HCT116 (cell line): ENCODE results near the gene CATSPERB. TPM values are rescaled to one million over a fixed set of nuclear protein-coding genes. Genes with fewer than 3 reads are reported as not detected.

ENCODE experiments used
- ATAC-seq: fragments of 200-7000 bp; cut with Tn5 transposase; 2 replicates; pipeline ENCODE4 v1.9.1; 2020; ENCODE audit warnings: mild to moderate bottlenecking, moderate library complexity
- BruUV-seq: library from RNA; stranded (reverse); fragments of 400-500 nt; replicated peaks from 2 replicates; lab custom pipeline; 2021; lab: Mats Ljungman, UMichigan
- CTCF ChIA-PET: fragments of 300-600 bp; sonication (Branson Sonifier 250); formaldehyde crosslinking; loops from one replicate; lab custom pipeline; 2021; ENCODE audit warnings: antibody characterized with exemption; lab: Charles Lee
- POLR2A ChIA-PET: fragments of 300-600, 350-600 bp; sonication (Branson Sonifier 250); formaldehyde crosslinking; loops from one replicate; lab custom pipeline; 2021; ENCODE audit warnings: antibody characterized with exemption; lab: Charles Lee
- RAD21 ChIA-PET, 2 experiments: fragments of 300-600 bp; sonication (Branson Sonifier 250); formaldehyde crosslinking; loops; one replicate each; lab custom pipeline; 2023; ENCODE audit warnings: low total read pairs in 2 of 2; ENCODE audit not compliant: uncharacterized antibody in 2 of 2, unreplicated experiment in 2 of 2, low non-redundant PET in 1 of 2; lab: Charles Lee
- DNase-seq: peaks from one replicate; pipeline ENCODE4 v3.0.0-alpha.2; 2010; ENCODE audit warnings: low read depth, low spot score
- H2AFZ ChIP-seq: fragments of 200-600 bp; shearing (Covaris generic), sonication (generic); 2 replicates; pipeline ENCODE4 v1.6.1; 2017; ENCODE audit warnings: low read depth, mixed run types, mixed read lengths, antibody characterized with exemption, low read length; ENCODE audit not compliant: poor library complexity, severe bottlenecking
- H3K27ac ChIP-seq: 2 replicates; pipeline ENCODE4 v1.5.1; 2012; ENCODE audit warnings: low read depth, low read length
- H3K27me3 ChIP-seq: fragments of 200-600 bp; sonication (generic); 2 replicates; pipeline ENCODE4 v1.6.1; 2016; ENCODE audit warnings: mixed run types, low read length, mixed read lengths; ENCODE audit not compliant: insufficient read depth
- H3K36me3 ChIP-seq, 2 experiments: fragments of 200-500 bp in 1 of 2; fragments of 200-600 bp in 1 of 2; sonication (Bioruptor generic) in 1 of 2; sonication (generic) in 1 of 2; 2 replicates each; pipeline versions ENCODE4 v1.5.1 to v1.6.1; 2014 to 2016; ENCODE audit warnings: low read length in 2 of 2, inconsistent platforms in 1 of 2, mixed read lengths in 1 of 2, mixed run types in 1 of 2; ENCODE audit not compliant: insufficient read depth in 2 of 2, control insufficient read depth in 1 of 2
- H3K4me1 ChIP-seq, 2 experiments: fragments of 200-600 bp in 1 of 2; sonication (generic) in 1 of 2; 2 replicates each; pipeline versions ENCODE4 v1.5.1 to v1.6.1; 2012 to 2017; ENCODE audit warnings: low read length in 2 of 2, inconsistent platforms in 1 of 2, mild to moderate bottlenecking in 1 of 2, mixed read lengths in 1 of 2, mixed run types in 1 of 2, moderate library complexity in 1 of 2; ENCODE audit not compliant: insufficient read depth in 2 of 2, control insufficient read depth in 1 of 2
- H3K4me2 ChIP-seq: fragments of 200-600 bp; sonication (generic); 2 replicates; pipeline ENCODE4 v1.6.1; 2017; ENCODE audit warnings: mixed run types, low read length, mixed read lengths
- H3K4me3 ChIP-seq, 2 experiments: fragments of 200-600 bp in 1 of 2; sonication (generic) in 1 of 2; replicated peaks in 1 of 2; 2 replicates each; pipeline ENCODE4 v1.5.1; 2011 to 2016; ENCODE audit warnings: low read length in 2 of 2, control low read depth in 1 of 2, low read depth in 1 of 2, mild to moderate bottlenecking in 1 of 2, mixed read lengths in 1 of 2, mixed run types in 1 of 2
- H3K79me2 ChIP-seq: fragments of 200-600 bp; sonication (generic); 2 replicates; pipeline ENCODE4 v1.6.1; 2017; ENCODE audit warnings: mild to moderate bottlenecking, mixed run types, low read length, moderate library complexity, mixed read lengths; ENCODE audit not compliant: insufficient read depth
- H3K9ac ChIP-seq: fragments of 200-600 bp; sonication (generic); 2 replicates; pipeline ENCODE4 v1.6.1; 2016; ENCODE audit warnings: low read length, mixed read lengths
- H3K9me2 ChIP-seq: fragments of 200-600 bp; sonication (generic), shearing (Covaris generic); 2 replicates; pipeline ENCODE4 v1.6.1; 2017; ENCODE audit warnings: mixed run types, mild to moderate bottlenecking, moderate library complexity; ENCODE audit not compliant: insufficient read depth
- H3K9me3 ChIP-seq, 2 experiments: fragments of 200-500 bp in 1 of 2; fragments of 200-600 bp in 1 of 2; sonication (Bioruptor generic) in 1 of 2; sonication (generic) in 1 of 2; 2 replicates each; pipeline ENCODE4 v1.6.1; 2014 to 2017; ENCODE audit warnings: low read length in 2 of 2, mixed read lengths in 2 of 2, inconsistent platforms in 1 of 2, low read depth in 1 of 2, mild to moderate bottlenecking in 1 of 2, mixed run types in 1 of 2, moderate library complexity in 1 of 2; ENCODE audit not compliant: control insufficient read depth in 1 of 2, insufficient read depth in 1 of 2
- H4K20me1 ChIP-seq: fragments of 200-600 bp; sonication (generic), shearing (Covaris generic); 2 replicates; pipeline ENCODE4 v1.6.1; 2017; ENCODE audit warnings: mixed run types, mild to moderate bottlenecking, moderate library complexity; ENCODE audit not compliant: insufficient read depth
- ATF3 ChIP-seq: IDR thresholded peaks from 2 replicates; pipeline ENCODE4 v1.6.1; 2012
- CBX3 ChIP-seq: IDR thresholded peaks from 2 replicates; pipeline ENCODE4 v1.6.1; 2012; ENCODE audit warnings: low read depth
- CEBPB ChIP-seq: IDR thresholded peaks from 2 replicates; pipeline ENCODE4 v1.6.1; 2012; ENCODE audit warnings: low read depth
- EGR1 ChIP-seq: IDR thresholded peaks from 2 replicates; pipeline ENCODE4 v1.6.1; 2012; ENCODE audit warnings: low read depth
- ELF1 ChIP-seq: IDR thresholded peaks from 2 replicates; pipeline ENCODE4 v1.6.1; 2012; ENCODE audit warnings: low read depth, borderline replicate concordance
- EZH2 ChIP-seq: fragments of 200-600 bp; sonication (generic); IDR thresholded peaks from 2 replicates; pipeline ENCODE4 v1.6.1; 2017; ENCODE audit warnings: antibody characterized with exemption, mixed run types
- MAX ChIP-seq: IDR thresholded peaks from 2 replicates; pipeline ENCODE4 v1.6.1; 2012
- POLR2A ChIP-seq: IDR thresholded peaks from 2 replicates; pipeline ENCODE4 v1.7.0; 2011; ENCODE audit warnings: borderline replicate concordance; ENCODE audit not compliant: insufficient read depth, insufficient read length; ENCODE audit errors: extremely low read depth
- POLR2AphosphoS5 ChIP-seq: IDR thresholded peaks from 2 replicates; pipeline ENCODE4 v1.6.1; 2011; ENCODE audit warnings: mild to moderate bottlenecking, low read depth, low read length, moderate library complexity
- RAD21 ChIP-seq: IDR thresholded peaks from 2 replicates; pipeline ENCODE4 v1.6.1; 2012; ENCODE audit warnings: low read depth, mild to moderate bottlenecking
- REST ChIP-seq: IDR thresholded peaks from 2 replicates; pipeline ENCODE4 v1.6.1; 2012; ENCODE audit warnings: low read depth
- SIN3A ChIP-seq: IDR thresholded peaks from 2 replicates; pipeline ENCODE4 v1.6.1; 2012; ENCODE audit warnings: low read depth
- SP1 ChIP-seq: IDR thresholded peaks from 2 replicates; pipeline ENCODE4 v1.6.1; 2012; ENCODE audit warnings: low read depth
- SRF ChIP-seq: IDR thresholded peaks from 2 replicates; pipeline ENCODE4 v1.6.1; 2012; ENCODE audit warnings: low read depth
- TCF7L2 ChIP-seq: IDR thresholded peaks from 2 replicates; pipeline ENCODE4 v1.7.0; 2011; ENCODE audit warnings: borderline replicate concordance, inconsistent platforms; ENCODE audit not compliant: insufficient read depth, insufficient read length; ENCODE audit errors: extremely low read depth
- ZFX ChIP-seq: fragments of 450-650 bp; IDR thresholded peaks from 2 replicates; pipeline ENCODE4 v1.6.1; 2017
- intact Hi-C: fragments of 100-400 bp; cut with micrococcal nuclease; formaldehyde crosslinking; loops from 2 replicates; pipeline ENCODE4 v1.10.0; 2022
- total RNA-seq: library from RNA; stranded (reverse); gene quantifications from one replicate; pipeline ENCODE4 v1.2.1, GENCODE V29; 2021; ENCODE audit not compliant: unreplicated experiment

CATSPERB gene
- total RNA-seq, 1 experiment from 2014 or later: 0.74 TPM

GRCh38 chr14:91737619-91738018 is 5.7 kb upstream of the CATSPERB start:
- Histone ChIP-seq H3K36me3 (no peaks in the 10 kb centered on the region), H3K27me3 (no peaks in the 10 kb centered on the region)
- RAD21 ChIA-PET: no interaction called here
- no peak for TF ChIP-seq EZH2
- no peak for TF ChIP-seq SP1
- TF ChIP-seq POLR2A: no peak
- TF ChIP-seq, all 23 proteins: peak for 0
- no TSS peak for BruUV-seq
- intact Hi-C loops: no loop called here
- Histone ChIP-seq H3K9ac (no peak overlapping the region), H2AFZ (no peak overlapping the region), H3K27ac (no peak overlapping the region), H3K9me3 (no peaks in the 10 kb centered on the region), H3K79me2 (no peaks in the 10 kb centered on the region), H3K9me2 (no peaks in the 10 kb centered on the region), H4K20me1 (no peaks in the 10 kb centered on the region), H3K4me2 (no peak overlapping the region), H3K4me3 (no peak overlapping the region), H3K4me1 (no peaks in the 10 kb centered on the region)
- ChIA-PET POLR2A (no interaction called here), CTCF (no interaction called here)
- ATAC-seq: no peak
- DNase-seq: no peak

- CTCF ChIA-PET: no interaction called here
- H3K9ac ChIP-seq: no peak overlapping the region
- H3K4me3 ChIP-seq: no peak overlapping the region
- POLR2A ChIA-PET: no interaction called here
- no peak overlapping the region for H2AFZ ChIP-seq
- ATAC-seq (no peak), DNase-seq (no peak)
- no peaks in the 10 kb centered on the region for H3K79me2 ChIP-seq
- intact Hi-C loops: no loop called here
- no peaks in the 10 kb centered on the region for H4K20me1 ChIP-seq
- H3K27ac ChIP-seq: no peak overlapping the region
- no peaks in the 10 kb centered on the region for H3K9me2 ChIP-seq
- BruUV-seq: no TSS peak
- no peaks in the 10 kb centered on the region for H3K36me3 ChIP-seq
- no peaks in the 10 kb centered on the region for H3K4me1 ChIP-seq
- no peaks in the 10 kb centered on the region for H3K9me3 ChIP-seq
- no peak overlapping the region for H3K4me2 ChIP-seq
- RAD21 ChIA-PET: no interaction called here
- no peaks in the 10 kb centered on the region for H3K27me3 ChIP-seq
- TF ChIP-seq POLR2AphosphoS5 (no peak), EGR1 (no peak), SRF (no peak), CBX3 (no peak), POLR2A (no peak), TCF7L2 (no peak), SP1 (no peak), ELF1 (no peak), CEBPB (no peak), MAX (no peak), REST (no peak), RAD21 (no peak), ZFX (no peak), ATF3 (no peak), SIN3A (no peak), EZH2 (no peak)
These were observed 1.1 kb upstream of the CATSPERB start for GRCh38 chr14:91732859-91733477.
